CD8-positive, alpha-beta memory T cell (primary cell): ENCODE measurements around the gene HLTF. TPM values are rescaled to one million over a fixed set of nuclear protein-coding genes. Genes with fewer than 3 reads are reported as not detected.

ENCODE experiments used
- CTCF ChIA-PET: fragments of 350-600 bp; sonication (Branson Sonifier 250); formaldehyde crosslinking; loops from one replicate; lab custom pipeline; 2021; ENCODE audit warnings: antibody characterized with exemption; lab: Charles Lee
- POLR2A ChIA-PET: fragments of 350-600 bp; sonication (Branson Sonifier 250); formaldehyde crosslinking; loops from one replicate; lab custom pipeline; 2021; ENCODE audit warnings: antibody characterized with exemption; lab: Charles Lee
- DNase-seq, 5 donors: peaks; one replicate each; pipeline versions ENCODE4 v3.0.0 to v3.0.0-alpha.2; 2020 to 2022; ENCODE audit warnings: mixed read lengths in 1 of 5
- H3K27ac ChIP-seq: one replicate; pipeline ENCODE4 v1.7.0; 2013; ENCODE audit warnings: low read depth, mild to moderate bottlenecking, low read length, moderate library complexity
- H3K27me3 ChIP-seq: 2 replicates; pipeline ENCODE4 v1.7.0; 2013; ENCODE audit warnings: low read length, mild to moderate bottlenecking; ENCODE audit not compliant: insufficient read depth, poor library complexity, severe bottlenecking
- H3K36me3 ChIP-seq: 2 replicates; pipeline ENCODE4 v1.7.0; 2013; ENCODE audit warnings: mild to moderate bottlenecking, low read length, moderate library complexity; ENCODE audit not compliant: insufficient read depth
- H3K4me1 ChIP-seq: 2 replicates; pipeline ENCODE4 v1.7.0; 2013; ENCODE audit warnings: mild to moderate bottlenecking, low read length, moderate library complexity; ENCODE audit not compliant: insufficient read depth
- H3K4me3 ChIP-seq: 2 replicates; pipeline ENCODE4 v1.7.0; 2013; ENCODE audit warnings: mild to moderate bottlenecking, low read length
- H3K9me3 ChIP-seq: 2 replicates; pipeline ENCODE4 v1.7.0; 2013; ENCODE audit warnings: mild to moderate bottlenecking, low read length
- H3K27ac Mint-ChIP-seq, 8 donors: one replicate each; pipeline ENCODE4 v1.8.0; 2020 to 2021; ENCODE audit warnings: mixed read lengths in 8 of 8, mild to moderate bottlenecking in 6 of 8, inconsistent platforms in 3 of 8, moderate library complexity in 3 of 8
- H3K27me3 Mint-ChIP-seq, 2 donors: one replicate each; pipeline ENCODE4 v1.8.0; 2020 to 2021; ENCODE audit warnings: mixed read lengths in 2 of 2, mild to moderate bottlenecking in 1 of 2, moderate library complexity in 1 of 2
- H3K36me3 Mint-ChIP-seq, 3 donors: one replicate each; pipeline ENCODE4 v1.8.0; 2020 to 2021; ENCODE audit warnings: mixed read lengths in 3 of 3, inconsistent platforms in 1 of 3, mild to moderate bottlenecking in 1 of 3
- H3K4me1 Mint-ChIP-seq, 3 donors: one replicate each; pipeline ENCODE4 v1.8.0; 2020 to 2021; ENCODE audit warnings: mixed read lengths in 3 of 3, inconsistent platforms in 1 of 3, mild to moderate bottlenecking in 1 of 3
- H3K4me3 Mint-ChIP-seq, 7 donors: one replicate each; pipeline ENCODE4 v1.8.0; 2020 to 2021; ENCODE audit warnings: mixed read lengths in 7 of 7, mild to moderate bottlenecking in 6 of 7, moderate library complexity in 4 of 7, inconsistent platforms in 2 of 7
- H3K9me3 Mint-ChIP-seq, 5 donors: one replicate each; pipeline ENCODE4 v1.8.0; 2020 to 2022; ENCODE audit warnings: mixed read lengths in 5 of 5, mild to moderate bottlenecking in 3 of 5, moderate library complexity in 2 of 5, inconsistent platforms in 1 of 5
- polyA plus RNA-seq: library from polyadenylated mRNA; unstranded; fragments of 300-500 nt; fragmentation: Illumina TruSeq; gene quantifications from one replicate; pipeline ENCODE4 v1.2.3, GENCODE V29; 2021
- total RNA-seq, 2 experiments: library from RNA; stranded (reverse); gene quantifications; one replicate each; pipeline ENCODE4 v1.2.3, GENCODE V29; 2021

The HLTF gene
- total and polyA plus RNA-seq, 3 experiments from 2014 or later = 17.5 to 20.9 (median 18.6) TPM

DNA sequence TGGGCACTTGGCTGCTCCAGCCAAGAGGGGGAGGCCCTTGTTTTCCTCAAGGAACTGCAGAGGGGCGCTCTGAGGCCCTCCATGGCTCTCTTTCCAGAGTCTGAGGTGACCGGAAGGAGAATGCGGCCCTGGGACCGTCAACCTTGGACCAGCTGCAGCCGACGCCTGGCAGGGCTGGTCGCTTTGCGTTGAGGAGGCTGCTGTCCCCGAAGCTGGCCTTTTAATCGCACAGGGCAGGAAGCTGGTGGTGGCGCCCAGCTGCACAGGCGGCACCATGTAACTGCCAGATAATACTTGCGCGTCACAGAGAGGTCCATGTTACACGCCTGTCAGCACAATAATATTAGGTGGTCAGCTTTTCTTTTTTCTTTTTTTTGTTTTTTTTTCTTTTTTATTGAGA, 875 bp upstream of the HLTF start:
- H3K27me3 ChIP-seq = no peaks in the 10 kb centered on the region
- POLR2A ChIA-PET = no interaction called here

DNA sequence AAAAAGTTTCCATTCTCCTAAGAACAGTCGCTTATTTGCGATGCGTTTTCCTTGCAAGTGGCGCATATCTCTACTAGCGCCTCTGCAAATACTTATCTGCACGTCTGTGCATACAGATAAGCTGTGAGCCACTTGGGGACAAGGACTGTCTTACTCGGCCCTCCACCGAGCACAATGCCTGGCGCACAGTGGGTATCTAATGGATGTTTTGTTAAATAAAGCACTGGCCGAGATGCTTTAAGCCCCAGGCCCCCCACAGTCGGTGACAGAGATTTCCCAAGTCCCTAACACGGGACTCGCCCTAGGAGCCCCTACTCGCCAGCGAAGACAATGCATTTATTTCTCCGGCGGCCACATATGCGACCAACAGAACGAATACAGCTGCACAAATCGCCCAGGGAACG, 503 bp downstream of the HLTF start:
- DNase-seq = peak in 2 of 5 donors; percentile 2 to 3
- peaks cover 1 to 20% (median 3%) of the 10 kb centered on the region in 3 donors for H3K36me3 Mint-ChIP-seq
- Histone ChIP-seq H3K27me3 (no peaks in the 10 kb centered on the region), H3K27ac (peak overlapping the region; percentile 64), H3K4me1 (peaks cover 13% of the 10 kb centered on the region), H3K4me3 (peak overlapping the region; percentile 90), H3K9me3 (no peaks in the 10 kb centered on the region), H3K36me3 (no peaks in the 10 kb centered on the region)
- ChIA-PET CTCF (interaction anchor here (0.9 kb wide), 1 partner anchor 35 kb away, joined by 3 read pairs; no protein-coding TSS in a partner anchor), POLR2A (interaction anchor here (1.3 kb wide), 1 partner anchor 44 kb away, joined by 3 read pairs; no protein-coding TSS in a partner anchor)
- H3K4me3 Mint-ChIP-seq = peak overlapping the region; percentile 93 to 100 (median 98)
- peak overlapping the region; percentile 45 to 97 (median 94) for H3K27ac Mint-ChIP-seq
- H3K4me1 Mint-ChIP-seq = peaks cover 22 to 39% (median 34%) of the 10 kb centered on the region in 3 donors
- H3K9me3 Mint-ChIP-seq = no peaks in the 10 kb centered on the region
- H3K27me3 Mint-ChIP-seq = no peaks in the 10 kb centered on the region

More for the DNA sequence above, 875 bp upstream of the HLTF start:
- Histone ChIP-seq H3K9me3 (no peaks in the 10 kb centered on the region), H3K27ac (no peak overlapping the region), H3K4me1 (peaks cover 13% of the 10 kb centered on the region), H3K36me3 (no peaks in the 10 kb centered on the region), H3K4me3 (no peak overlapping the region)
- H3K27ac Mint-ChIP-seq = peak overlapping the region in 2 of 8 donors; percentile 25 to 45
- no peak for DNase-seq
- no peaks in the 10 kb centered on the region for H3K9me3 Mint-ChIP-seq
- CTCF ChIA-PET = interaction anchor here (1.0 to 1.9 kb wide), 3 partner anchors 9 to 96 kb away, joined by 3 to 5 read pairs (median 3); partner anchors contain the start of gene GYG1
- no peaks in the 10 kb centered on the region for H3K27me3 Mint-ChIP-seq
- H3K36me3 Mint-ChIP-seq = peaks cover 1 to 14% (median 3%) of the 10 kb centered on the region in 3 donors
- peak overlapping the region in 6 of 7 donors; percentile 26 to 100 (median 96) for H3K4me3 Mint-ChIP-seq
- H3K4me1 Mint-ChIP-seq = peaks cover 22 to 34% (median 25%) of the 10 kb centered on the region in 3 donors

- Histone ChIP-seq H3K4me1 (peaks cover 11% of the 10 kb centered on the region), H3K4me3 (no peak overlapping the region), H3K9me3 (no peaks in the 10 kb centered on the region), H3K27me3 (no peaks in the 10 kb centered on the region), H3K36me3 (no peaks in the 10 kb centered on the region), H3K27ac (no peak overlapping the region)
- POLR2A ChIA-PET = no interaction called here
- Mint-ChIP-seq H3K27me3 (no peaks in the 10 kb centered on the region), H3K9me3 (no peaks in the 10 kb centered on the region), H3K36me3 (peaks cover 1 to 33% (median 8%) of the 10 kb centered on the region in 3 donors), H3K4me1 (peaks cover 25 to 58% (median 48%) of the 10 kb centered on the region in 3 donors), H3K4me3 (no peak overlapping the region), H3K27ac (no peak overlapping the region)
- CTCF ChIA-PET = no interaction called here
- no peak for DNase-seq
Measured at GRCh38 chr3:149081772-149082171, 4.6 kb downstream of the HLTF start.

DNA sequence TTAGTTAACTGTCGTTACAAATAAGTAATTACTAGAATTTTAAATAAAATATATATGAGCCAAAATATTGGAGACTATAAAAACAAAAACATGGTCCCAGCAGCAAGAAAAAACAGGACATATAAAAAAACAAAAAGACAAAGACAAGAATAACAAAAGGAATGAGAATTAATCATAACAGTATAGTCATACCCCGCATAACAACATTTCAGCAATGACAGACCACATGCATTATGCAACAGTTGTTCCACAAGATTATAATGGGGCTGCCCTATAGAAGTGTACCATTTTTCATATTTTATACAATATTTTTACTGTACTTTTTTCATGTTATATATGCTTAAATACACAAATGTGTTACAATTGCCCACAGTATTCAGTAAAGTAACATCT, 5.6 kb downstream of the HLTF start:
- CTCF ChIA-PET = no interaction called here
- H3K4me1 Mint-ChIP-seq = peaks cover 20 to 50% (median 45%) of the 10 kb centered on the region in 3 donors

GRCh38 chr3:149080011-149080698, 6.2 kb downstream of the HLTF start:
- Mint-ChIP-seq H3K4me3 (no peak overlapping the region), H3K4me1 (peaks cover 17 to 44% (median 41%) of the 10 kb centered on the region in 3 donors), H3K27ac (no peak overlapping the region), H3K9me3 (no peaks in the 10 kb centered on the region), H3K27me3 (no peaks in the 10 kb centered on the region), H3K36me3 (peaks cover 1 to 30% (median 8%) of the 10 kb centered on the region in 3 donors)
- no peaks in the 10 kb centered on the region for H3K27me3 ChIP-seq
- ChIA-PET POLR2A (no interaction called here), CTCF (no interaction called here)
- DNase-seq = no peak
- H3K4me3 ChIP-seq = no peak overlapping the region
- H3K4me1 ChIP-seq = peaks cover 4% of the 10 kb centered on the region
- H3K36me3 ChIP-seq = no peaks in the 10 kb centered on the region
- no peak overlapping the region for H3K27ac ChIP-seq
- no peaks in the 10 kb centered on the region for H3K9me3 ChIP-seq

More for the DNA sequence above, 5.6 kb downstream of the HLTF start:
- peaks cover 1 to 27% (median 8%) of the 10 kb centered on the region in 3 donors for H3K36me3 Mint-ChIP-seq
- H3K4me3 Mint-ChIP-seq = no peak overlapping the region
- Histone ChIP-seq H3K27ac (no peak overlapping the region), H3K27me3 (no peaks in the 10 kb centered on the region), H3K4me3 (no peak overlapping the region), H3K36me3 (no peaks in the 10 kb centered on the region), H3K4me1 (peaks cover 9% of the 10 kb centered on the region), H3K9me3 (no peaks in the 10 kb centered on the region)
- no peaks in the 10 kb centered on the region for H3K27me3 Mint-ChIP-seq
- no peak overlapping the region for H3K27ac Mint-ChIP-seq
- POLR2A ChIA-PET = no interaction called here
- no peaks in the 10 kb centered on the region for H3K9me3 Mint-ChIP-seq
- DNase-seq = no peak

- H3K4me1 ChIP-seq = no peaks in the 10 kb centered on the region
- H3K9me3 Mint-ChIP-seq = no peaks in the 10 kb centered on the region
- no peaks in the 10 kb centered on the region for H3K9me3 ChIP-seq
- ChIA-PET POLR2A (no interaction called here), CTCF (interaction anchor here (2.1 kb wide), 1 partner anchor 10 kb away, joined by 5 read pairs; the partner anchor contains the start of gene HLTF)
- peak overlapping the region in 1 of 8 donors; percentile 44 for H3K27ac Mint-ChIP-seq
- peaks cover 4% of the 10 kb centered on the region for H3K36me3 ChIP-seq
- H3K36me3 Mint-ChIP-seq = peaks cover 0 to 40% (median 8%) of the 10 kb centered on the region in 3 donors
- H3K27me3 Mint-ChIP-seq = no peaks in the 10 kb centered on the region
- H3K4me1 Mint-ChIP-seq = peaks cover 4 to 25% (median 25%) of the 10 kb centered on the region in 3 donors
- H3K4me3 Mint-ChIP-seq = no peak overlapping the region
- no peak overlapping the region for H3K4me3 ChIP-seq
- no peaks in the 10 kb centered on the region for H3K27me3 ChIP-seq
- no peak overlapping the region for H3K27ac ChIP-seq
- DNase-seq = no peak
Measured at GRCh38 chr3:149077628-149078027, 8.7 kb downstream of the HLTF start.

GRCh38 chr3:149067883-149068282, 18.4 kb downstream of the HLTF start:
- H3K4me3 Mint-ChIP-seq = no peak overlapping the region
- H3K27ac ChIP-seq = no peak overlapping the region
- no peak overlapping the region for H3K4me3 ChIP-seq
- no peaks in the 10 kb centered on the region for H3K4me1 ChIP-seq
- no peaks in the 10 kb centered on the region for H3K27me3 Mint-ChIP-seq
- DNase-seq = no peak
- no peaks in the 10 kb centered on the region for H3K9me3 ChIP-seq
- H3K36me3 Mint-ChIP-seq = peaks cover 4 to 67% (median 6%) of the 10 kb centered on the region in 3 donors
- H3K9me3 Mint-ChIP-seq = no peaks in the 10 kb centered on the region
- ChIA-PET CTCF (no interaction called here), POLR2A (no interaction called here)
- no peak overlapping the region for H3K27ac Mint-ChIP-seq
- peaks cover 4% of the 10 kb centered on the region for H3K36me3 ChIP-seq
- H3K27me3 ChIP-seq = no peaks in the 10 kb centered on the region
- H3K4me1 Mint-ChIP-seq = no peaks in the 10 kb centered on the region

GRCh38 chr3:149061776-149062175, 24.6 kb downstream of the HLTF start:
- no peak overlapping the region for H3K4me3 ChIP-seq
- H3K36me3 Mint-ChIP-seq = peaks cover 0 to 66% (median 21%) of the 10 kb centered on the region in 3 donors
- no peak overlapping the region for H3K27ac ChIP-seq
- H3K36me3 ChIP-seq = no peaks in the 10 kb centered on the region
- no peaks in the 10 kb centered on the region for H3K27me3 ChIP-seq
- H3K27ac Mint-ChIP-seq = no peak overlapping the region
- ChIA-PET POLR2A (no interaction called here), CTCF (no interaction called here)
- H3K27me3 Mint-ChIP-seq = no peaks in the 10 kb centered on the region
- no peaks in the 10 kb centered on the region for H3K9me3 Mint-ChIP-seq
- H3K4me1 Mint-ChIP-seq = no peaks in the 10 kb centered on the region
- no peak for DNase-seq
- no peaks in the 10 kb centered on the region for H3K9me3 ChIP-seq
- no peaks in the 10 kb centered on the region for H3K4me1 ChIP-seq
- H3K4me3 Mint-ChIP-seq = no peak overlapping the region
